Kidney capillary endothelial cell (primary cell): ENCODE measurements around the gene ANKS6.

Experiments used
- DNase-seq: peaks from one replicate; pipeline ENCODE4 v3.0.0-alpha.2; 2018; ENCODE audit warnings: low spot score

Gene ANKS6

GRCh38 chr9:98772364-98773155, 23.8 kb downstream of the ANKS6 start:
- no peak for DNase-seq

DNA sequence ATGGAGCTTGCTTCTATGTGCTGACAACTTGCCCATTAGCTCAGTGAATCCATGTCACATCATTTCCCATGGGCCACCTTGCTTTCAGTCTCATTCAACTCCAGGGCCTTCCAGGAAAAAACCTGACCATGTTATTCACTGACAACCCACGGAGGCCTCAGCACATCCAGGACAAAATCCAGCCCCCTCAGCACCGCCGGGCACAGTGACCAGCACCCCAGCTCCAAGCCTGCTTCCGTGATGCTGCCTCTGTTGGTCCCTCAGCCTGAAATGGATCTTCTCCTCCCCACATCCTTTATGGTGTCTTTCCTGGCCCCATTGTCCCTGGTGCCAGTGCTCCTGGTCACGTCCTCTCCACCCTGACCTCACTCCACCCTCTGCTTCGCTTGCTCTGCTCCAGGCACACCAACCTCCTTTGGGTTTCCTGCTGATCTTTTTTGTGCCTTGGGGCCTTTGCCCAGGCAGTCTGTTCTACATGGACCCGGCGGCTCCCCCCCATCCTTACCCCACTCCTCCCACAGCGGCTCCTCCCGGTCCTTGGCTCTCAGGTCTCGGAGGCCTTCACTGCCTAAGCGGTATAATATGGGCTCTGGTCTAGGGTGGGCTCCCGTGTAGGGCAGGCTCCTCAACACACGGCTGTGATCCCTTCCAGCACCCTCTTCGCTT, 25.0 kb downstream of the ANKS6 start:
- no peak for DNase-seq

DNA sequence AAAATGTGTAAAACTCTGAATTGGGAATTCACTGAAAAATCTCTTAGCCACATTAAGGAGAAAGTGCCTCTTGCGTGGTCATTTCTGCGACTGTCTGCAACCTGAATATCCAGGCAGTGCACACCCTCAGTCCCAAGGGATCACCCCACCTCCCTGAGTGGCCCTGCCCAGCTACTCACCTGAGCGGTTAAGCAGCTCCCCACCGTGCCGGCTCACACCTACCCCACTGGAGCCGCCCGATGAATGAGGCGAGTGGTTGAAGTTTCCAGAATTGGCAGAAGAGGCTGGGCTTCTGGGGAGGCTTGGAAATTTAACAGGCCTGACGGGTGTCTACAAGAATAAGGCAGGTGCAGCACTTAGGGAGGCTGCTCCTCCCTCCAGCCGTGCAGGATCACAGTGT, 25.6 kb downstream of the ANKS6 start:
- DNase-seq: no peak

DNA sequence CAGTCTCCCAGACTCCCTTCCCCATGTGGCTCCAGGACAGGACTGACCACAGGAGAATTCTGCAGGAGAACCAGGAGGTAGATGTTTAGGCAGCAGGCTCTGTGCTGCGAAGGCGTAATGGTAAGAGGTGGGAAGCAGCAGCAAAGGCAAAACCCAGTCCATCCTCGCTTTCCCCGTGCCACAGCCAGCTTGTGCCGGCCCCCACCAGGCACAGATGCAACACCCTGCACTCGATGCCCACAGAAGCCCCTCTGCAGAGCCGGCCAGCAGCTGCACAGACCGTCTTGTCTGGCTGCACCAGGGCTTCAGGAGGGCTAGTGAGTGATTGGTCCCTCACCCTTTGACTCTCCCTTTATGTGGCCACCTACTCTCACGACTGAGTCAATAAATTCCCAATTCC, 28.0 kb downstream of the ANKS6 start:
- no peak for DNase-seq

DNA sequence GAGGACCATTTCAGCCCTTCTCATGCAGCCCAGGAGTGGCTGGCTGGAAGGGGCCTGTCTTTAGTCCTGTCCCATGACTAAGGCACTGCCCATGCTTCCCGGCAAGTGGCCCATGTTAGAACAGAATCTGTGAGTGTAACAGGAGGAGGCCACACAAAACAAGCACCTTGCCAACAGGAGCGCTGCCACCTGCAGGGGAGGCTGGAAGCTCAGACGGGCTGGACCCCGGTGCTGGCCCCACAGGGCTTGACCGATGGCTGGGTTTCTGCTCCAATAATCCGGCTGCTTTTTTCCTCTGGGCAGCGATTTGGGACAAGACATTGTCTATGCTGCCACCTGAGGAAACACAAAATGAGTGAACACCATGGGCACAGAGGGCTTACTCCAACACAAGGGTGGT, 28.4 kb downstream of the ANKS6 start:
- DNase-seq: no peak

DNA sequence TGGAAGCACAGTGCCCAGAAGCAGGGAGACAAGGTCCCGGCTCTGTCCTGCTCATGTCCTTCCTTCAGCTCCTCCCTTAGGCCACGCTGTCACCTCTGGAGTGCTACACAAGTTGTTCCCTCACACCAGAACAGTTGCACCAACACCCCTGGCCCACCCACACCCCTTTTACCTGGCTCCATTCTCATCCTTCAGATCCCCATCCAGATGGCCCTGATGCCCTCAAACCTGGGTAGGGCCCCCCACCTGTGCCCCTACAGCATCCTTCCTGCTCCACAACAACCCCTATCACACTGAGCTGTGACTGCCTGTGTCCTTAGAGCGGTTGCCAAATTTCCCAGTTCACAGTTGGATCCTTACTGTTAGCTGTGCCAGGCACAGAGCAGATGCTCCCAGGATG, 29.2 kb downstream of the ANKS6 start:
- no peak for DNase-seq

GRCh38 chr9:98766586-98766985, 29.8 kb downstream of the ANKS6 start:
- no peak for DNase-seq

GRCh38 chr9:98765256-98765655, 31.1 kb downstream of the ANKS6 start:
- no peak for DNase-seq

GRCh38 chr9:98763986-98764745, 32.2 kb downstream of the ANKS6 start:
- DNase-seq: no peak

GRCh38 chr9:98760231-98760630, 36.1 kb downstream of the ANKS6 start:
- no peak for DNase-seq

DNA sequence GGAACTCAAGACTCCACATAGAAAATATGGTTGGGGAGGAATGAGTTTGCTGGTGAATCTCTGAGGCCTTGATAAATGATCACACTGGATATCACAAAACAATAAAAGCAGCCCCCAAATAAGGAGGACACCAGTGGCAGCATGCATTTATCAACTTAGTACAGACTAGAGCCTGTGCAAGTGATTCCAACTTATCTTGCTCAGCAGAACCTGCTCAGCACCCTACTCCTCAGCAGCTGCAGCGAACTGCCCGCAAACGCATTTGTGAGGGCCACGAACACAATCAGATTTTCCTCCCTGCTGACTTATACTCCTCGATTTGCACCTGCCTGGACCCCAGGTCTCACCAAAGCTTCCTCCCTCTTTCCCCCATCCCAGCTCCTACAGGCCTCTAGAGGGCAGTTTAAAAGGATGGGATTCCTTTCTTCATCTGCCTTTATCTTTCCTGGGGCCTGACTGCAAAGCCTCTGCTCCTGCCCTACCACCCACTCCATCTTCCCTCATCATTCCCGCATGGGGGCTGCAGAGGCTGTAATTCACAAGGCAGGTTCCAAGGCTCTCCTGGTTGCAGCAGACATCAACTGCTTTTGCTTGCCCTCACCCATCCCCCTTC, 41.2 kb downstream of the ANKS6 start:
- DNase-seq: no peak

GRCh38 chr9:98751210-98751609, 45.1 kb downstream of the ANKS6 start:
- no peak for DNase-seq

DNA sequence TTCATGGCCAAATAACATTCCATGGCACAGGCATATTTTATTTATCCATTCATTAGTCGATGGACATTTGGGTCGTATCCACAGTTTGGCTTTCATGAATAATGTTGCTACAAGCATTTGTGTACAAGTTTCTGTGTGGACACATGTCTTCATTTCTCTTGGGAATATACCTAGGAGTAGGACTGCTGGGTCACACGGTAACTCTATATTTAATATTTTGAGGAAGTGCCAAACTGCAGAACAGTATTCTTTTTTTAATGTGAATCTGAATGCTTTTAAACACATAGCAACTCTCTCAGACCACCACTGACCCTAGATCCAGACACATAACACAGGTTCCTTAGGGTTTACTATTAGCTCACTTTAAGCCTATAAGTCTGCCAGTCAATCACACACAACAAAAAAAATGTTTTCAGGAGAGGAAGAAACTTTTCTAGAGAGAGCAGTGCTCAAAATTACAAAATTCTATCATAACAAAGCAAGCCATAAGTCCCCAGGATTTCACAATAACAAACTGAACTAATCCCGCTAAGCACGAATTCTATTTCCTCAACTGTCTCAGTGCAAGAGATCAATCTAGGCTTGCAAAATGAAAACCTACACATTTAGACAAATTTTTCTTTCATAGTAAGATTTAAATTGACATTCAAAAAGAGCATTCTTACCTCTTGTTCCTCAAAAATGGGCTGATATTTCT, 45.8 kb downstream of the ANKS6 start:
- DNase-seq: no peak

DNA sequence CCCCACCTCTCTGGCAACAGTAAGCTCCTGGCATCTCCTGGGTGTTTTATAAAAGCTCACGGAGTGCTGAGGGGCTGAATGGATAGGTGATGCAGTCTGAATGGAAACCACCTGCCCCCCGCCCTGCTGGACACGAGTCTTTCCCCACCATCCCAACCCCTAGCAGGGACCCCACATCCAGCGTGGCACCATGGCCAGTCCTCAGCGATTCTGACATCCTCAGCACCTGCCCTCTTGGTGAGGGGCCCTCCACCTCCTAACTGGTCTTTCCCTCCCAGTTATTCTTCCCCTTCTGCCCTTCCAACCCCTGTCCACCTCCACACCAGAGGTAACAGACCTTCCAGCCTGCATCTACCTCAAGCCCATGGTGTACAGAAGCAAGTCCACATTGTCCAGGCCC, 48.9 kb downstream of the ANKS6 start:
- DNase-seq: no peak

- DNase-seq: no peak
Measured at GRCh38 chr9:98745470-98745869, 50.9 kb downstream of the ANKS6 start.

DNA sequence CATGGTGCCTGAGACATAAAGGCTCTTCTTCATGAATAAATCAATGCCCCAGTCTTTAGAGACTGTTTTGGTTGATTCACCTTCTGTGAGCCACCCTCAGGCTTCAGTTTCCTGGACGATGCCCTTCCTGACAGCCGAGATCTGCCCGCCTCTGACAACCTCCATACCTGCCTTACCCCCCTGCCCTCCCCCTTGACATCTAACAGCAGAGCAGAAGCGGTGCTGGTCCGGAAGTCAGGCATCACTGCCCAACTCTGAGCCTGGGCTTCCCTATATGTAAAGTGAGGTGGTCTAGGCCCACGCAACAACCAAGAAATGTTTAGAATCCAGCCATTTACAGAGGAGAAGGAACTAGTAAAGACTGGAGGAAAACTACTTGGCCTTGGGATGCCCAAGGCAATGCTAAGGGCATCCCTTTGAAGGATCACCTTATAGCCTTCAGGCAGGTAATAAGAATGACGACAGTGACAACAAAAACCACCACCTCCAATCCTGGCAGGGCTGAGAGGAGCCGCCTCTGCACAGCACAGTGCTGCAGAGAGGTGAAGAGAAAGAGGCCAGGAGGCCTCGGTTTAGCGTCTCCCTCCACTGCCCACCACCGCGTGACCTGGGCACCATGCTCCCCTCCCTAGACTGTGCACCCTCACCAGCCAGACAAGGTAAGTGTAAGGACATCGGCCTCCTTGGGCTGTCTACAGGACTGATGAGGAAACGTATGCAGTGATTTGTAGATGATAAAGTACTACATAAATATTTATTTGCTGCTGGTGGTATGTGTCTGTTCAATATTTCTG, 52.3 kb downstream of the ANKS6 start:
- no peak for DNase-seq

GRCh38 chr9:98743329-98743728, 53.0 kb downstream of the ANKS6 start:
- DNase-seq: no peak

GRCh38 chr9:98742325-98743280, 53.8 kb downstream of the ANKS6 start:
- DNase-seq: peak; percentile 14

DNA sequence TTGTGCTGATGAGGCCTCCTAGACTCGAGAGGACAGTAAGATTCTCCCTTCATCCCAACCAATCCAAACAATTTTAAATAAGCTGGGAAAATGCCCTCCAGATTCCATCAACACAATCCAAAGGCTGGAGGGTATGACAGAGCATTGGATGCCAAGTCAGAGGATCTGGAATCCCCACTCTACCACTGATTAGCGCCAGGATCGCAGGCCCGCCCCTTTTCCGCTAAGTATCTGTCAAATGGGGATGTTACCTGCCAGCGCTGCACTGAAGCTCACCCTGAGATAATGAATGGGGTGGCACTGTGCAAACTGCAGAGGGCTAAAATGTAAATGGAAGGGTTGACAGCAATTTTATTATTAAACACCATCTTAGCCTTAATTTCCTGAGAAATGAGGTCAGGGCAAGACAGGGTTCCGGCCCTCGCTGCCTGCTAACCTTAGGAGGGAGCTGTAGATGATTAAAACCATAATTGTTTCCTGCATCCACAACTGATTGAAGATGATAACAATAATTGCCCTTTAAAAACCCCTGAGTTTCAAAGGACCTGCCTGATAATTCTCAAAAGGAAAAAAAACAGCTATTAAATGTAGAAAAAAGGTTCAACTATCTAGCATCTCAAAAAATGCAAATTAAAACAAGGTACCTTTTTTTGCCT, 56.0 kb downstream of the ANKS6 start:
- DNase-seq: no peak
